HEK293 (cell line): ENCODE measurements around the gene SLC7A6.
A peak's percentile ranks its signal among the peaks of the same experiment; 100 is the strongest.

Experiments
- CTCF ChIA-PET: fragments of 350-600 bp; formaldehyde crosslinking; extraction: SDS; loops from one replicate; lab custom pipeline; 2021; ENCODE audit warnings: antibody characterized with exemption; lab: Yijun Ruan, JAX
- POLR2A ChIA-PET: fragments of 300-600 bp; formaldehyde crosslinking; extraction: SDS; loops from one replicate; lab custom pipeline; 2020; ENCODE audit warnings: antibody characterized with exemption, inconsistent platforms; lab: Yijun Ruan, JAX
- H3K27ac ChIP-seq: fragments of 200-500 bp; sonication (Bioruptor generic); 2 replicates; pipeline ENCODE4 v1.5.1; 2014; ENCODE audit warnings: low read depth, low read length, control low read depth, inconsistent platforms; ENCODE audit errors: extremely low read depth
- H3K36me3 ChIP-seq, 2 experiments: fragments of 200-500 bp in 1 of 2; sonication (Bioruptor generic) in 1 of 2; 1 replicate in 1 of 2; 2 replicates in 1 of 2; pipeline ENCODE4 v1.5.1; 2014 to 2017; ENCODE audit warnings: inconsistent platforms in 2 of 2, low read length in 2 of 2; ENCODE audit not compliant: control insufficient read depth in 2 of 2, insufficient read depth in 1 of 2
- H3K4me1 ChIP-seq: fragments of 200-500 bp; sonication (Bioruptor generic); 2 replicates; pipeline ENCODE4 v1.5.1; 2014; ENCODE audit warnings: mild to moderate bottlenecking, low read length, inconsistent platforms; ENCODE audit not compliant: control insufficient read depth, insufficient read depth
- H3K4me3 ChIP-seq: 2 replicates; pipeline ENCODE4 v1.5.1; 2011; ENCODE audit warnings: low read depth, mild to moderate bottlenecking, control low read depth, low read length, moderate library complexity
- H3K9me3 ChIP-seq: fragments of 200-500 bp; sonication (Bioruptor generic); 2 replicates; pipeline ENCODE4 v1.5.1; 2014; ENCODE audit warnings: low read depth, low read length, inconsistent platforms; ENCODE audit not compliant: control insufficient read depth, insufficient read depth
- EGR2 ChIP-seq: fragments of 450-650 bp; formaldehyde crosslinking; IDR thresholded peaks from 2 replicates; pipeline ENCODE4 v1.5.1; 2016; ENCODE audit warnings: low read depth, missing biosample characterization, missing genetic modification characterization
- KLF10 ChIP-seq: fragments of 450-650 bp; IDR thresholded peaks from 2 replicates; pipeline ENCODE4 v1.5.1; 2018; ENCODE audit warnings: missing biosample characterization, mild to moderate bottlenecking, missing genetic modification characterization
- KLF8 ChIP-seq: fragments of 450-650 bp; formaldehyde crosslinking; IDR thresholded peaks from 2 replicates; pipeline ENCODE4 v1.5.1; 2016; ENCODE audit warnings: missing biosample characterization, missing genetic modification characterization
- OSR2 ChIP-seq: fragments of 450-650 bp; formaldehyde crosslinking; IDR thresholded peaks from 2 replicates; pipeline ENCODE4 v1.5.1; 2016; ENCODE audit warnings: missing biosample characterization, missing genetic modification characterization
- REPIN1 ChIP-seq: fragments of 450-650 bp; formaldehyde crosslinking; IDR thresholded peaks from 2 replicates; pipeline ENCODE4 v1.5.1; 2017; ENCODE audit warnings: missing biosample characterization, missing genetic modification characterization, low read depth
- SALL2 ChIP-seq: fragments of 450-650 bp; formaldehyde crosslinking; IDR thresholded peaks from 2 replicates; pipeline ENCODE4 v1.5.0; 2017; ENCODE audit warnings: missing biosample characterization, mild to moderate bottlenecking, missing genetic modification characterization, borderline replicate concordance
- ZBTB26 ChIP-seq: fragments of 450-650 bp; formaldehyde crosslinking; optimal IDR thresholded peaks from 2 replicates; pipeline ENCODE3; 2016; ENCODE audit warnings: missing biosample characterization, mild to moderate bottlenecking, missing genetic modification characterization
- ZBTB48 ChIP-seq: fragments of 450-650 bp; formaldehyde crosslinking; IDR thresholded peaks from 2 replicates; pipeline ENCODE4 v1.5.1; 2016; ENCODE audit warnings: missing biosample characterization, missing genetic modification characterization
- ZBTB6 ChIP-seq: fragments of 450-650 bp; formaldehyde crosslinking; IDR thresholded peaks from 2 replicates; pipeline ENCODE4 v1.5.1; 2017; ENCODE audit warnings: missing biosample characterization, missing genetic modification characterization
- ZIC2 ChIP-seq: fragments of 450-650 bp; formaldehyde crosslinking; IDR thresholded peaks from 2 replicates; pipeline ENCODE4 v1.5.1; 2016; ENCODE audit warnings: missing biosample characterization, missing genetic modification characterization
- ZNF112 ChIP-seq: fragments of 450-650 bp; formaldehyde crosslinking; IDR thresholded peaks from 2 replicates; pipeline ENCODE4 v1.5.0; 2017; ENCODE audit warnings: missing biosample characterization, missing genetic modification characterization
- ZNF16 ChIP-seq: fragments of 450-650 bp; formaldehyde crosslinking; IDR thresholded peaks from 2 replicates; pipeline ENCODE4 v1.5.1; 2016; ENCODE audit warnings: low read depth, missing biosample characterization, missing genetic modification characterization
- ZNF211 ChIP-seq: fragments of 450-650 bp; formaldehyde crosslinking; IDR thresholded peaks from 2 replicates; pipeline ENCODE4 v1.5.1; 2016; ENCODE audit warnings: low read depth, missing biosample characterization, missing genetic modification characterization
- ZNF280D ChIP-seq: fragments of 450-650 bp; formaldehyde crosslinking; IDR thresholded peaks from 2 replicates; pipeline ENCODE4 v1.5.1; 2016; ENCODE audit warnings: missing biosample characterization, missing genetic modification characterization
- ZNF311 ChIP-seq: fragments of 450-650 bp; formaldehyde crosslinking; IDR thresholded peaks from 2 replicates; pipeline ENCODE4 v1.5.1; 2017; ENCODE audit warnings: missing biosample characterization, missing genetic modification characterization, borderline replicate concordance
- ZNF350 ChIP-seq: fragments of 450-650 bp; formaldehyde crosslinking; IDR thresholded peaks from 2 replicates; pipeline ENCODE4 v1.5.0; 2017; ENCODE audit warnings: missing biosample characterization, mild to moderate bottlenecking, missing genetic modification characterization
- ZNF398 ChIP-seq: fragments of 450-650 bp; formaldehyde crosslinking; IDR thresholded peaks from 2 replicates; pipeline ENCODE4 v1.5.1; 2017; ENCODE audit warnings: missing biosample characterization, missing genetic modification characterization
- ZNF529 ChIP-seq: fragments of 450-650 bp; formaldehyde crosslinking; IDR thresholded peaks from 2 replicates; pipeline ENCODE4 v1.5.1; 2017; ENCODE audit warnings: missing genetic modification characterization, missing biosample characterization; ENCODE audit not compliant: insufficient replicate concordance
- ZNF549 ChIP-seq: fragments of 450-650 bp; IDR thresholded peaks from 2 replicates; pipeline ENCODE4 v1.5.1; 2018; ENCODE audit warnings: missing biosample characterization, missing genetic modification characterization, mild to moderate bottlenecking, inconsistent platforms, moderate library complexity
- ZNF596 ChIP-seq: fragments of 450-650 bp; IDR thresholded peaks from 2 replicates; pipeline ENCODE4 v1.5.0; 2018; ENCODE audit warnings: missing biosample characterization, mild to moderate bottlenecking, missing genetic modification characterization, moderate library complexity
- ZNF600 ChIP-seq: fragments of 450-650 bp; formaldehyde crosslinking; IDR thresholded peaks from 2 replicates; pipeline ENCODE4 v1.5.1; 2016; ENCODE audit warnings: missing biosample characterization, missing genetic modification characterization
- ZNF624 ChIP-seq: fragments of 450-650 bp; formaldehyde crosslinking; IDR thresholded peaks from 2 replicates; pipeline ENCODE4 v1.5.1; 2017; ENCODE audit warnings: missing biosample characterization, missing genetic modification characterization
- ZNF629 ChIP-seq: fragments of 450-650 bp; formaldehyde crosslinking; IDR thresholded peaks from 2 replicates; pipeline ENCODE4 v1.5.1; 2017; ENCODE audit warnings: missing biosample characterization, missing genetic modification characterization
- ZNF660 ChIP-seq: fragments of 450-650 bp; IDR thresholded peaks from 2 replicates; pipeline ENCODE4 v1.5.1; 2018; ENCODE audit warnings: missing biosample characterization, mild to moderate bottlenecking, missing genetic modification characterization
- ZSCAN23 ChIP-seq: fragments of 450-650 bp; formaldehyde crosslinking; IDR thresholded peaks from 2 replicates; pipeline ENCODE4 v1.5.1; 2016; ENCODE audit warnings: missing biosample characterization, missing genetic modification characterization

SLC7A6 gene

GRCh38 chr16:68235887-68236136, 28.5 kb upstream of the SLC7A6 start, which contains the start of gene ESRP2:
Gene ESRP2, minus strand, starts transcription at chr16:68236127. Its CDS starts 82 bp downstream, at chr16:68236045.
- no peaks in the 10 kb centered on the region for H3K9me3 ChIP-seq
- peak within 1 kb of the TSS; percentile 75 for H3K27ac ChIP-seq
- TF ChIP-seq ZBTB26 (tag by site-specific recombination): peak; percentile 49
- peak; percentile 30; the same call in 1 of the 2 replicates for TF ChIP-seq EGR2 (tag by site-specific recombination)
- TF ChIP-seq REPIN1: no peak
- TF ChIP-seq ZNF660: no peak
- no peak for TF ChIP-seq ZSCAN23
- no peak for TF ChIP-seq ZNF624
- no peak for TF ChIP-seq ZNF16 (tag by site-specific recombination)
- TF ChIP-seq, all 188 proteins: peak for 2
- Histone ChIP-seq H3K4me1 (peaks cover 7% of the 10 kb centered on the region; the same call in 1 of the 2 replicates), H3K36me3 (peaks cover 0 to 24% of the 10 kb centered on the region in 2 experiments; a peak in 1 of 3 replicates), H3K4me3 (peak within 1 kb of the TSS; percentile 63)
- ChIA-PET POLR2A (interaction anchor here (0.6 to 3.3 kb wide), 9 partner anchors 9 to 672 kb away, joined by 3 to 34 read pairs (median 7); partner anchors contain the start of genes DDX28, DUS2, NFATC3 and PLA2G15), CTCF (interaction anchor here (1.2 to 1.5 kb wide), 2 partner anchors 26 to 152 kb away, joined by 3 to 5 read pairs; no protein-coding TSS in a partner anchor)

GRCh38 chr16:68236137-68236825, 28.0 kb upstream of the SLC7A6 start:
- peaks cover 7% of the 10 kb centered on the region; the same call in 1 of the 2 replicates for H3K4me1 ChIP-seq
- H3K36me3 ChIP-seq: peaks cover 0 to 20% of the 10 kb centered on the region in 2 experiments; a peak in 1 of 3 replicates
- no peaks in the 10 kb centered on the region for H3K9me3 ChIP-seq
- peak overlapping the region; percentile 63 for H3K4me3 ChIP-seq
- ChIA-PET CTCF (interaction anchor here (0.8 to 1.5 kb wide), 5 partner anchors 25 to 275 kb away, joined by 3 to 5 read pairs (median 3); partner anchors contain the start of gene SLC7A6), POLR2A (interaction anchor here (0.6 to 3.3 kb wide), 11 partner anchors 9 to 671 kb away, joined by 3 to 34 read pairs (median 9); partner anchors contain the start of genes DDX28, DUS2, NFATC3 and PLA2G15)
- peak overlapping the region; percentile 75 for H3K27ac ChIP-seq
- TF ChIP-seq KLF10 (peak; percentile 88), SALL2 (tag by site-specific recombination) (no peak), KLF8 (tag by site-specific recombination) (peak; percentile 51; the same call in 1 of the 2 replicates), ZNF596 (tag by site-specific recombination) (0 out of 2 replicates have a peak, but pooled peaks have one; percentile 17), ZNF280D (no peak), ZIC2 (tag by site-specific recombination) (no peak), ZNF112 (tag by site-specific recombination) (no peak), ZNF549 (tag by site-specific recombination) (no peak), ZNF211 (tag by site-specific recombination) (no peak), ZNF311 (tag by site-specific recombination) (no peak), ZNF398 (tag by site-specific recombination) (no peak), ZNF529 (tag by site-specific recombination) (no peak), ZBTB48 (tag by site-specific recombination) (peak; percentile 82), OSR2 (tag by site-specific recombination) (peak; percentile 58; the same call in 1 of the 2 replicates), ZNF600 (0 out of 2 replicates have a peak, but pooled peaks have one; percentile 24), ZNF350 (tag by site-specific recombination) (no peak), ZBTB6 (tag by site-specific recombination) (no peak; the same call in 1 of the 2 replicates), ZNF629 (no peak)
